Fibroblast of skin of left quadriceps (primary cell): ENCODE data around the gene SPPL2C.
"Not testable (repeated sequence)": the region's sequence is repeated elsewhere in the genome, so short reads cannot be mapped to it uniquely, and the experiment has no call there.

Experiments used
- DNase-seq, 2 experiments: peaks; one replicate each; pipeline ENCODE4 v3.0.0-alpha.2; 2013; ENCODE audit warnings: low read depth in 2 of 2

The SPPL2C gene

DNA sequence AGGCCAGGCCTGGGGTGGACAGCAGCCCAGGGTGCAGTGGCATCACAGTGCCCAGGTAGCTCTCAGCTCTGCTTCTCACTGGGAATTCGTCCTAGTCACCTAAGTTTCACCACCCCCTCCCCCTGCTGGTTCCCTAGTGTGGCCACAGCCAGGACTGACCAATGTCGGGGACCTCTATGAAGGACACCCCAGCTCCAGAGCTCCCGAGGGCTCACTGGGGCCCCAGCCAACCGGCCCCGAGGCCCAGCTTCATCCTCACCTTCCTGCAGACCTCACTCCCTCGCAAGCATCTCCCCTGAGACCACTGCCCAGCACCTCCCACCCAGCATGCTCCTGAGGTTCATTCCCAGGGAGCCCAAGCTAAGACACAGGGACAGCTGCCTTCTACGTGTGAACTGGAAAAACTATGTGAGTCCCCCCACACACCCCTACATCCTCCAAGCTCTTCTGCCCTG, 4.9 kb downstream of the SPPL2C start:
- no peak for DNase-seq

DNA sequence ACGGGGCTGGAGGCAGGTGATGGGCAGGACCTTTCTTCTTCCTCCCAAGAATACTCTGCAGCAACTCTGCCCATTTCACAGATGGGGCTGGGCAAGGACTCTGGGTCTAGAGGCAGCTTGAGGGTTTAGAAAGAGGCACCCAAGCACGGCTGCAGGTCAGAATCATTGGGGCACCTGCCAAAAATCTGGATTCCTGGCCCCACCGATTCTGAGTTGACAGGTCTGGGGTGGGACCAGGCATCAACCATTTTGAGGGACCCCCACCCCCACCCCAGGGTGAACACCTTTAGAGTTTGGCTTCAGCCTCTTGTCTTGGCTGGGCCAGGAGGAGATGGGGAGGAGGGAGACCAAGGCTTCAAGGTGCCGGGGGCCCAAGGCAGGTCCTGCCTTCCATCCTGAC, 5.3 kb downstream of the SPPL2C start:
- DNase-seq: no peak

DNA sequence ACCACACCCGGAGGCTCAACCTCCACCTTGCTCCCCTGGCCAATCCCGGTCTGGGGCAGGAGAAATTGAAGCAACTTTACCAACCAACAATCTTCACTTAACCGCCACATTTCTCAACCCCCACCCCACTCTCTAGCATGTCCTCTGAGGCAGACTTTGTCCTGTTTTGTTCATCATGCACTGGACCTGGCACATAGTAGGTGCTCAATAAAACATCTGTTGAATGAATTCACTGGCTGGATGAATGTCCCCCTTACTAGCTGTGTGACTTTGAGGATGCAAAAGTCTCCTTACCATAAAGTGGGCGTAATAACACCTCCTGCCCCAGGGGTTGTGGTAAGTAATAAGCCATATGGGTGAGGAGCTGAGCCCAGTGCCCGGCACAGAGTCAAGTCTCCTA, 5.8 kb downstream of the SPPL2C start:
- no peak for DNase-seq

DNA sequence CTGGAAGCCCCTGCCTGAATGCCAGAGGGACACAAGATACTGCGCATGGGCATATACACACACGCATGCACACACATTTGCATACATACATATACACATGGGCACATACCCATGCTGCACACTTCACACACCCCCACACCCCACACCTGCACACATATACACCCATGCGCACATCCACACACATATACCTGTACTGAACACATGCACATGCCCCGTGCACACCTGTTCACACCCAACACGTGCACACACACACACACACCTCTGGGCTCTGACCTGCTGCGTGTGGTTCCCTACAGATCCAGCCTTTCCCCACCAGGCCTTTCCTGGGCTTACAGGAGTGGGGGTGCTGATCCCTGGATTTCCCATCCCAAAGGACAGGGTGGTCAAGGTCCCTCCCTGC, 6.3 kb downstream of the SPPL2C start:
- no peak for DNase-seq

DNA sequence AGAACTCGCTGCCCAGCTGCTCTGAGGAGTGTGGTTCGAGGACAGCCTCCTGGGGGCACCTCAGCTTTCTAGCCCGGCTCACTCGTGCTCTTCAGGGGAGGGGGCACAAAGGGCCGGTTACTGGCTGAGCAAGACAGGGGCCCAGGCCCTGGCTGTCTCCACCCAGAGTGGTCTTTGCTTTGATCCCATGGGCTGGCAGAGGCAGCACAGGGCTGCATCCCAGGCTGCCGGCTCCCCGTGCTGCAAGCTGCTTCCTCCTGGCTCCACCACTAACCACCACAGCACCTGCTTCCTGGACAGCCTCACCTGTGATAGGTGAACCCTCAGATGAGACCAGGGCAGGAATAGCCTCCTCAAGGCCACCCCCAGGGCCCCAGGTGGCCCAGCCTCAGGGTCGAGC, 6.8 kb downstream of the SPPL2C start:
- no peak for DNase-seq

DNA sequence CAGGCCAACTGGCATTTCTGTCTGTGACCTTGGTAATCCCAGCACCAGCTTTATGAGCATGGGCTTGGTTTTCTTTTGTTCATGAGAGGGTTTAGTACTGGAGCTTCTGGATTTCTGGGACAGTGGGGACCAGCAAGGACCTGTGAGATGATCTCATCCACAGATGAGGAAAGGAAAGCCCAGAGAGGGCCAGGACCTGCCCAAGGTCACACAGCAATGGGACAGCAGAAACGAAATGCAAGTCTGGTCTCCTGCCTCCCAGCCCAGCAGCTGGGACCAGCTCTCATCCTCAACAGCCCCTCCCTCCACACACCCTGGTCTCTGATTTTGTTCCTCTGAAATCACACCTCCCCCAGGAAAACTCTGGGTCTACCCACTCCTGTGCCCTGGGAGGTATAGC, 7.2 kb downstream of the SPPL2C start:
- DNase-seq: no peak

DNA sequence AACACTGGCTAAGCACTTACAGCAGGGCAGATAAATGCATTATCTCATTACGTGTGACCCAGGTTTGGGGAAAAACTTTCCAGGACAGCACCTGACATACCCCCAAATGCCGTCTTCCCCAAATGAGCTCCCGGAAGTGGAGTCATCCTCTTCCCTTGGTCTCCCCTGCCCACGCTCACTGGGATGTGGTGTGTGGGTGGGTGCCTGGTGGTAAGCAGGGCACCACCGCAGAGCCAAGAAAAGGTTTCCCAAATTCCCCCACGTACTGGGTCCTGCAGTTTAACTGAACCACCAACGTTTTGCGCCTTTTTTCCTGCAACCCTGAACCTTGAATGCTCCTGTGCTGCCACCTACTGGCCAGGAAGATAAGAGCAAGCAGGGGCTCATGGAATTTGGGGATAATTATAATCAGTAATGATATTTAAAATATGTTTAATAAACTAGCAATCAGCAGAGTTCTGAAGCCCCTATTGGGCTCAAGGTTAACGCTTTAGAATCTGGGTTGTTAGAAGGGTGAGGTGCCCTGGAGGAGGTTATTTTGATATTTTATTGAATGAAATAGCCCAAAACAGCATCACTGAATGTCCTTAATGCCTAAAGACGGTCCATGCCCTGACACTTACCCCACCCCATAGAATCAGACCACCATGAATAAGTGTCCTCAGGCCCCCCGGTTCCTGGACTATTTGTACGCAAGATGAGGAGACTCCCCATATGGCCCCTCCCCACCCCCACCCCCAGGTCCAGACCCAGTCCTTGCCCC, 8.0 kb downstream of the SPPL2C start:
- peak; percentile 15 to 17 for DNase-seq

DNA sequence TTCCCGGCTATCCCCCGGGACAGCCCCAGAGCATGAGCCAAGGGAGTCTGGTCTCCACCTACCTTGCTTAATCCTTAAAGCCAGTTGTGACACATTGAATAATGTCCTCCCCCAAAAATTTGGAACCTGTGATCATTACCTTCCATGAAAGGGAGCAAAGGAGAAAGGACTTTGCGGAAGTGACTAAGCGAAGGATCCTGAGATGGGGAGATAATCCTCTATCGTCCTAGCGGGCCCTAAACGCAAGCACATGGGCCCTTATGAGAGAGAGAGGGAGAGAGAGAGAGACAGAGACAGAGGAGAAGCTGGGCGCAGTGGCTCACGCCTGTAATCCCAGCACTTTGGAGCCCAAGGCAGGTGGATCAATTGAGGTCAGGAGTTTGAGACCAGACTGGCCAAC, 9.5 kb downstream of the SPPL2C start:
- DNase-seq: no peak

DNA sequence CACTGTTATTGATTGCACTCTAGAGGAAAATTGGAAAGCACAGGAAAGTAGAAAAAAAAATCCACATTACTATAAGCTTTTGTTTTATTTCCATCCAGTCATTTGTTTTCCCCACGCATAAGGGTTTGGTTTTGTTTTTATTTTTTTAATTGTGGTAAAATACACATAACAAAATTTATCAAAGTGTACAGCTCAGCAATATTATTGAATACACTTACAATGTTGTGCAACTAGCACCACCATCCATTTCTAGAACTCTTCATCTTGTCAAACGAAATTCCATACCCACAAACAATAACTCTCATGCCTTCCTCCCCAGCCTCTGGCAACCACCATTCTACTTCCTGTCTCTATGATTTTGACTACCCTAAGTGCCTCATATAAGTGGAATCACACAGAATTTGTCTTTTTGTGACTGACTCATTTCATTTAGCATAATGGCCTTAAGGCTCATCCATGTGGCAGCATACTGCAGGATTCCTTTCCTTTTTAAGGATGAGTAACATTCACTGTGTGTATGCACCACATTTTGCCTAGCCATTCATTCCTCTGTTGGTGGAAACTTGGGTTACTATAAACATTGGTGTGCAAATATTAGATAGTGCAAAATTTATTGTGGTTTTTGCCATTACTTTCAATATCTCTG, 11.1 kb downstream of the SPPL2C start:
- no peak for DNase-seq

DNA sequence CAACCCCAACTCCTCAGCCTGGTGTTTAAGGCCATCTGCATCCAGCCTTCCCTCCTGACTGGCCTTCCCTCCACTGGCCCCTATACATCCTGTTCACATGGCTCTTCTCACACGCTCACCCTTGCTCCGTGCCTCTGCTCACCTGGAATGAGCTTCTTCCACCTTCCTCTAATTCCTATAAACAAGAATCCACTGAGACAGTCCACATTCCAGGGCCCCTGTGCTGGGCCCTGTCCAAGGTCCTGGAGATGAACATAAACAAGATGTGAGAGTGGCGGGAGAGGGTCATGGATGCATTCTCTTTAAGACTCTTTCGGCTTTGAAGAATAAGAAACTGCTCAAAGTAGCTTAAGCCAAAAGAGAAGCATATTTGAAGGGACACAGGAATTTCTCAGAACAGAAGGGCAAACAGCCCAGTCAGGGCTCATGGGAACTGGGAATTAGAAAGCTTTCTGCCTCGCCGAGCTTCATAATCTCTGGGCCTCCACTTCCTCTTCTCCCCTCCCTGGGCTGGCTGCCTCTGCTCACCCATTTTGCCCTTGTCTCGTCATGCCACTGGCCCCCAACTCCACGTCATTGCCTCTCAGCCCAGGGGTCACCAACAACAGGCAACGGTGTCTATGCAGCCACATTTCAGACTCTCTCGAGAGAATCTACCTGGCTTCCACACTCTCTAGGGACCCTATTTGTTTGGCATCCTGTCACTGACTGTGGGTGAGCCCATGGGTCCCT, 13.5 kb downstream of the SPPL2C start:
- peak in 1 of 2 experiments; percentile 15 for DNase-seq

DNA sequence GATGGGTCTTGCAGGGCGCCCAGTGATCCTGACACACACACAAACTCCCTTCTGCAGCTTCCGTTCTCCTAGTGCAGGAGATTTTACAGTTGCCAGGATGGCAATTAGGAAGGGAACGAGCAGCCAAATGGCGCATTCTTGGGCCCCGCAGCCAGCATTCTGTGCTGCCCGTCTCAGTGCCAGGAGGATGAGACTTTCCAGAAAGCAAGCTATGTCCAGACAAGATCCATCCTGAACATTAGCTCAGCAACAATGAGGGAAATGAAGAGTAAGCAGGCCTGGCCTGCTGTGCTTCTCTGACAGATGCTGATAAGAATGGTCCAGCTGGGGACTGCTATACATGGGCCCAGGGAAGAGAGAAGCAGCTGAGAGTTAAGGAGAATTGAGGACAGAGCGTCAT, 16.5 kb downstream of the SPPL2C start:
- no peak for DNase-seq

DNA sequence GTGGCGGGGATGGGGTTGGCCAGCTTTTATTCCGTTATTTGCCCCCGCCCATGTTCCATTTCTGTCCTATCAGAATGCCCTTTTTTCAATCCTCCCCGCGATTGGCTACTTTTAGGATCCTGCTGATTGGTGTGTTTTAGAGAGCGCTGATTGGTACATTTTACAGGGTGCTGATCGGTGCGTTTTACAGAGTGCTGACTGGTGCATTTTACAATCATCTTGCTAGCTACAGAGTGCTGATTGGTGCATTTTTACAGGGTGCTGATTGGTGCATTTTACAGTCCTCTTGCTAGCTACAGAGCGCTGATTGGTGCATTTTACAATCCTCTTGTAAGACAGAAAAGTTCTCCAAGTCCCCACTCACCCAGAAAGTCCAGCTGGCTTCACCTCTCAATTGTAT, 17.4 kb downstream of the SPPL2C start:
- DNase-seq: not testable (repeated sequence)

DNA sequence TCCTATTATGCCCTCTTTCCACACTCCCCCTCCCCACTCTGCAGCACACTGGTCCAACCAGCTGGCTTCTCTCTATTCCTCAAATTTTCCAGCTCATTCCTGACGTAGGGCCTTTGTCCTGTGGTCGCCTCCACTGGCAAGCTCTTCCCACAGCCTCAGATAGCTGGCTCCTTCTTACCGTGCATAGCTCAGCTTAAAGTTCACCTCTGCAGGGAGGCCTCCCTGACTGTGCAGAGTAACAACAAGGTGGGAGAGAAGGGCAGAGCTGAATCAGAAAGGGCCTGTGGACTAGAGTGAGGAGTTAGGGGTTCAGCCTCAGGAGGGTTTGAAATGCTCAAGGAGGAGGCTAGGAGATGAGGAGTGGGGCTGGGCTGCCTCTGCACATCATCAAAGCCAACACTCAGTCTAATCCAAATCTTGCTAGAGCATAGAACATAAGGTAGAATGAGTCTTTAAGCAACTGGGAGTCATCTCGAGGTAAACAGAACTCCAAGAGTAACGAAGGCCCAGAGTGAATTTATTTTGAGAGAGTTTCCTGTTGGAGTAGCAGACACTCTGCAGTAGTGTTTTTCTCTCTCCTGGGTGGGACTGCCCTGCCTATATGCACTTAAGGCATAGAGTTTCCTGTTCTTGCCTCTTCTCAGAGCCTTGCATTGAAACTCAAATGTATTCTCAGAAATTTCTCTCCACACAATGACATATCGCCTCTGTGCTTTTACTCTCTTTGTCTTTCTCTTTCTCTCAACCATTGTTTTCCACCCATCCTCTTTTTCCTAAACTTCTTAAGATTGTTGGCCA, 19.4 kb downstream of the SPPL2C start:
- no peak for DNase-seq

DNA sequence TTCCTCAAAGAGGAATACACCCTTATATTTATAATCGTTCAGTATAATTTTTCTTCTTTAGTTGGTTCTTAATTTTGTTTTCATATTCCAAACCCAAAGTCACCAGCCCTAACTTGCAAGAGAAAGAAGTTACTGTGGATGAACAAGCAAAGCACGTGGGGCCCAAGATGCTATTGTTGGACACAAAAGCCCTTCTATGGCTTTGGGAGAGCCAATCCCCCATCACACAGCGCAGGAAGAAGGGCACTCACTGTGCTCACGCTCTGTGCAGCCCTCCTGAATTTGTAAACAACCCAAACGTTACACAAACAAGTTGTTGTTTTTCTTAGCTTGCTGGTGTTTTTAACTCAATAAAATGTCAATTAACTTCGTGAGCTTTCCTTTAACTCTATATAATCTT, 22.5 kb downstream of the SPPL2C start:
- DNase-seq: no peak

DNA sequence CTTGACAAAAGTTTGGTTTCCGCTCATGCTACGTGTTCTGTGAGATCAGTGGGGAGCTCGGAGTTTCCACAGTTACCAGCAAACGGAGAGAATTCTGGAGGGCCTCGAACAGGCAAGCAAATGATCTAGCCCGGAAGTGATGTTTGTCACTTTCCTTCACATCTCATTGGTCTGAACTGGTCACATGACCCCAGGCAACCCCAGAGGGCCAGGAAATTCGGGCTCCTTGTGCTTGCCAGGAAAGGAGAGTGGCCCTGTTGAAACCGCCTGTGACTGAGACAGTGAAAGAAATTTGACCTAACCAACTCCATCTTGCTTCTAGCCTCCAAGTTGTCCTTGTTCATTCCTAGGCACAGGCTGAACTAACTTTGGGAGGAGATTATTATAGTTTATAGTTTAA, 23.0 kb downstream of the SPPL2C start:
- no peak for DNase-seq

DNA sequence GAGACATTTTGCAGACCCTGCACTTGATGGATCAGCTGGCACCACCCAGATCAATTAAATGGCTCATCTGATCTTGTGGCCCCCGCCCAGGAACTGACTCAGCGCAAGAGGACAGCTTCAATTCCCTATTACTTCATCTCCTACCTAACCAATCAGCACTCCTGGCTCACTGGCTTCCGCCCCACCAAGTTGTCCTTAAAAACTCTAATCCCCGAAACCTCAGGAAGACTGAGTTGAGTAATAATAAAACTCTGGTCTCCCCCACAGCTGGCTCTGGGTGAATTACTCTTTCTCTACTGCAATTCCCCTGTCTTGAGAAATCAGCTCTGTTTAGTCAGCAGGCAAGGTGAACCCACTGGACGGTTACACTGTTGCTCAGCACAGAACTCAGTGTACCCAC, 23.6 kb downstream of the SPPL2C start:
- no peak for DNase-seq

DNA sequence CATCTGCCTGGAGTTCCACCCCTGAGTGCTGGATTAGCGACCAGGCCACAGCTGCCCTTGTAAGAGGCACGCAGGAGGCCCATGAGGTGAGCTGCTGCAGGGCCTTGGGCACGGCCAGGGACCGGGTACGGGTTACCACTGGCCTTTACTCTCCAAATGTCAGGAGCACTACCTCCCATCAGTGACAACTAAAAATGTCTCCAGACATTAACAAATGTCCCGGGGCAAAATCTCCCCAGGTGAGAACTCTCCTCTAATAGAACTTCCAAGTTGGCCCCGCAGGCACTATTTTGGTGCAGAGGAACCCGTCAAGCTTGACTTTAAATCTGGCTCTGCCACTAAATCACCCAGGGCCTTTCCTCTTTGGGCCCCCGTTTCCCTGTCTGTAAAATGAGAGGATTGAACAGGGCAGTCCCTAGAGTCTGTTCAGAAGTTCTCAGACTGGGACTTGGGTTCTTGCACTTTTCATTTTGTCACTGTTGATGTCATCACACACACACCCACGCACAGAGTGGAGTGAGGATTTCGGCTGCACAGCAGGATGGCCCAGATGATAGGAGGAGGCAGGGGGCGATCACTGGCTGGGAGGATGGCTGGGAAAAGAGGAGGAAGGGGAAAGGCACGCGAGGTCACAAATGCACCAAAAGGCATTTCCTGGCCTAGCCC, 25.1 kb downstream of the SPPL2C start:
- DNase-seq: no peak

DNA sequence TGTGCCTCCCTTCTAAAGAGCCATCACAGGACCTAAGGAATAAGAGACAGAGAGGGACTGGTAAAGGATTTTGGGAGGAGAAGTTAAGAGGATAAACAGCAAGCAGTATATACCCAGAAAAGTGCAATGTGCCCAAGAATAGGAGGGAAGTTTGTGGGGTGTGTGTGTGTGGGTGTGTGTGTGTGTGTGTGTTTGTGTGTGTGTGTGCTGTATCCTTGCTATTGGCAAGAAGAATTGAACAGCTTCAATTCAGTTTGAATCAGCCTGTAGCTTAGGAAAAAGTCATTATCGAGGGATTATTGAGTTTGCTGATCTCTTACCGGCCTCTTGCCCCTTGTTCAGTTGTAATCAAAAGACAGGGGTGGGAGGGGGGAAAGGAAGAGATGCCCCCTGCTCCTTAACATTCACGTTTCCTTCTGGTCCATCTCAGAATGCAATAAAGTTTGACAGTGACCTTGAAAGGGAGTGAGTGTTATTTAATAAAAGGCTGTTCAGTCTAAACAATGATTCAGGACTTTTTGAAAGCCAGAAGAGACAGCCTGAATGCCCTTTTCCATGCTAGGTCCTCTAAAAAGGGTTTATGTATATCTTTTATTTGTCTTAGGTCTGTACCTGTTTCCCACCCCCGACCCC, 25.8 kb downstream of the SPPL2C start:
- no peak for DNase-seq

DNA sequence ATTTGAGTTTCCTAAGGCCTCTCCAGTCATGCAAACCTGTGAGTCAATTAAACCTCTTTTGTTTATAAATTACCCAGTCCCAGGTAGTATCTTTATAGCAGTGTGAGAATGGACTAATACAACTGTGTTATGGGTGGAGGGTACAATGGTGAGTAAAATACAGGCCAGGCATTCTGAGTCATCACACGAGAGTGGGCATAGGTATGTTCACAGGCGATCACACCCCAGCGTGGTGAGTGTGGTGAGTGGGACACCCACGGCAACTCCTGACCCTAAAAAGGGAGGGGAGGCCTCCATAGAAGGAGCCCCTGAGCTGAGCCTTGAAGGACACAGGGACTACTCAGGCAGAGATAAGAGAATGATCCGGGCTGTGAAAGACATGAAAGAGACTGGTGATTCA, 27.0 kb downstream of the SPPL2C start:
- no peak for DNase-seq

DNA sequence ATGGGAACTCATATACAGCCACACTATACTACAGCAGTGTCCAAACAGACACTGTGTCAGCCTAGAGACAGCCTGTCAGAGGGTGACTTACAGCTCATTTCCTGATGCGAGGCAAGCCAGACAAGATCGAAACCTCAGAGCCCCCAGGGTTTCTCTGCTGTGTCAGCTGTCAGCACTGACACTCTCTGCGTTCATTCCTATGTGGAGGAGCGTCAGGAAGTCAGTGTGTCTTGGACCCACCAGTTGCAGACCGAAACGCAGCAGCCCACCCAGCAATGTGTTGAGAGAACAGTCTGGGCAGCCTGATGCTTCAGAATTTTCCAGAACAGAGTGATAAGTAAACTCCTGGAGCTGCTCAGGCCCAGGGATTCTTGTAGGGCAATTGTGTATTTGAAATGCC, 29.0 kb downstream of the SPPL2C start:
- DNase-seq: no peak

DNA sequence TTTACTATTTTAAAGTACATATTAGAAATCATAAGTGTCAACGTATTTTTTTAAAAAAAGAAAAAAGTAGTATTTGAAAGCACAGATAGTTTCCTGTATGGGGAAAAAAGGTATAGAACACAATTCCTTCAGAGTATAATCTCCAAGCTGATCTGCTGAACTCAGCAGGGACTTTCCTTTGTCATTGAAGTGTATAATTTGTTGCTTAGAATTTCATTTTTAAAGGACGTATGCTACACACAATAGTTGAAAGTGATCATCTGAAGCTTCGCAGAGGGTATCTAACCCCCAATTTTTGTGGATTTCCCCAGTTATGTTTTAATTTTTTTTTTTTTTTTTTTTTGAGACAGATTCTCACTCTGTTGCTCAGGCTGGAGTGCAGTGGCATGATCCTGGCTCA, 29.5 kb downstream of the SPPL2C start:
- no peak for DNase-seq
